Stimulated activated CD8-positive, alpha-beta memory T cell treated with anti-CD3 and anti-CD28 coated beads, Interleukin-2, amount 100 ng/mL, for 48 hours (primary cell): ENCODE results near the gene GALNS.

Experiments used
- DNase-seq, 2 donors: peaks; one replicate each; pipeline ENCODE4 v3.0.0-alpha.2; 2020; ENCODE audit warnings: low read depth in 2 of 2

Gene GALNS

GRCh38 chr16:88888461-88889387 lies 32.0 kb upstream of the GALNS start:
- DNase-seq, result no peak

GRCh38 chr16:88888057-88888456 lies 31.3 kb upstream of the GALNS start:
- DNase-seq, result no peak

GRCh38 chr16:88886845-88887521 lies 30.2 kb upstream of the GALNS start:
- no peak for DNase-seq

GRCh38 chr16:88886420-88886844 lies 29.7 kb upstream of the GALNS start:
- DNase-seq, result no peak

- DNase-seq, result no peak
These were observed 29.0 kb upstream of the GALNS start for GRCh38 chr16:88885693-88886280.

- no peak for DNase-seq
These were observed 28.0 kb upstream of the GALNS start for GRCh38 chr16:88884569-88885271.

GRCh38 chr16:88883946-88884345 lies 27.2 kb upstream of the GALNS start:
- no peak for DNase-seq

- DNase-seq, result no peak
These were observed 26.6 kb upstream of the GALNS start for GRCh38 chr16:88883117-88883895.

- no peak for DNase-seq
These were observed 25.7 kb upstream of the GALNS start for GRCh38 chr16:88882358-88883030.

- DNase-seq, result no peak
These were observed 25.1 kb upstream of the GALNS start for GRCh38 chr16:88881675-88882357.

- no peak for DNase-seq
These were observed 24.4 kb upstream of the GALNS start for GRCh38 chr16:88881007-88881615.

- no peak for DNase-seq
These were observed 23.7 kb upstream of the GALNS start for GRCh38 chr16:88880226-88881006.

GRCh38 chr16:88879788-88880055 lies 23.0 kb upstream of the GALNS start:
- DNase-seq, result no peak

GRCh38 chr16:88878967-88879787 lies 22.4 kb upstream of the GALNS start:
- DNase-seq, result no peak

GRCh38 chr16:88878356-88878755 lies 21.6 kb upstream of the GALNS start:
- DNase-seq, result no peak

- DNase-seq, result no peak
These were observed 21.0 kb upstream of the GALNS start for GRCh38 chr16:88877564-88878289.

- no peak for DNase-seq
These were observed 20.3 kb upstream of the GALNS start for GRCh38 chr16:88876942-88877526.
